ENCODE results near the gene HS3ST6. TPM values are rescaled to one million over a fixed set of nuclear protein-coding genes. Genes with fewer than 3 reads are reported as not detected.
"Not testable (repeated sequence)": the region's sequence is repeated elsewhere in the genome, so short reads cannot be mapped to it uniquely, and the experiment has no call there.

Gene HS3ST6
- polyA plus RNA-seq, 1 donor: 0.21 TPM

- DNase-seq: no peak
These were observed 41.1 kb downstream of the HS3ST6 start for GRCh38 chr16:1877089-1877488.

- DNase-seq: no peak
These were observed 41.7 kb downstream of the HS3ST6 start for GRCh38 chr16:1876468-1876867.

GRCh38 chr16:1876066-1876465, 42.1 kb downstream of the HS3ST6 start:
- not testable (repeated sequence) for DNase-seq

GRCh38 chr16:1874854-1875253, 43.4 kb downstream of the HS3ST6 start:
- no peak for DNase-seq

GRCh38 chr16:1871974-1872635, 46.1 kb downstream of the HS3ST6 start, which contains the start of gene MEIOB:
MEIOB (minus strand) TSS chr16:1872164; CDS start chr16:1868175, 3,989 bp downstream.
- DNase-seq: no peak

- no peak for DNase-seq
These were observed 47.7 kb downstream of the HS3ST6 start for GRCh38 chr16:1870365-1871082.

- no peak for DNase-seq
These were observed 52.1 kb downstream of the HS3ST6 start for GRCh38 chr16:1865902-1866690.

- no peak for DNase-seq
These were observed 54.3 kb downstream of the HS3ST6 start for GRCh38 chr16:1863681-1864460.

GRCh38 chr16:1862394-1862793, 55.8 kb downstream of the HS3ST6 start:
- no peak for DNase-seq

- DNase-seq: no peak
These were observed 56.5 kb downstream of the HS3ST6 start for GRCh38 chr16:1861730-1862129.

Other genes starting within 250 kb of the HS3ST6 start
- gene JPT2, start 240.1 kb downstream of the HS3ST6 start, polyA plus RNA-seq (ENCODE audit: insufficient read length): 41.4 TPM
- gene MAPK8IP3, start 212.2 kb downstream of the HS3ST6 start, polyA plus RNA-seq (ENCODE audit: insufficient read length): 55.3 TPM
- gene NME3, start 146.9 kb downstream of the HS3ST6 start, polyA plus RNA-seq (ENCODE audit: insufficient read length): 22.8 TPM
- 7.2 TPM for gene EME2, start 145.6 kb downstream of the HS3ST6 start, polyA plus RNA-seq (ENCODE audit: insufficient read length)
- 45.8 TPM for gene MRPS34, start 145.3 kb downstream of the HS3ST6 start, polyA plus RNA-seq (ENCODE audit: insufficient read length)
- 30.5 TPM for gene SPSB3, start 135.8 kb downstream of the HS3ST6 start, polyA plus RNA-seq (ENCODE audit: insufficient read length)
- gene NUBP2, start 135.5 kb downstream of the HS3ST6 start, polyA plus RNA-seq (ENCODE audit: insufficient read length): 48.7 TPM
- 0.52 TPM for gene IGFALS, start 124.7 kb downstream of the HS3ST6 start, polyA plus RNA-seq (ENCODE audit: insufficient read length)
- 44.7 TPM for gene HAGH, start 91.6 kb downstream of the HS3ST6 start, polyA plus RNA-seq (ENCODE audit: insufficient read length)
- 21.2 TPM for gene FAHD1, start 91.2 kb downstream of the HS3ST6 start, polyA plus RNA-seq (ENCODE audit: insufficient read length)
- 0.26 TPM for gene MEIOB, start 46.3 kb downstream of the HS3ST6 start, polyA plus RNA-seq (ENCODE audit: insufficient read length)
- gene MSRB1, start 24.8 kb upstream of the HS3ST6 start, polyA plus RNA-seq (ENCODE audit: insufficient read length): 39.0 TPM
- gene RPL3L, start 36.3 kb upstream of the HS3ST6 start, polyA plus RNA-seq (ENCODE audit: insufficient read length): 72.5 TPM
- 145 TPM for gene NDUFB10, start 41.1 kb upstream of the HS3ST6 start, polyA plus RNA-seq (ENCODE audit: insufficient read length)
- gene RPS2, start 46.4 kb upstream of the HS3ST6 start, polyA plus RNA-seq (ENCODE audit: insufficient read length): 3,719 TPM
- gene RNF151, start 48.4 kb upstream of the HS3ST6 start, polyA plus RNA-seq (ENCODE audit: insufficient read length): not detected
- gene TBL3, start 53.6 kb upstream of the HS3ST6 start, polyA plus RNA-seq (ENCODE audit: insufficient read length): 34.3 TPM
- 1.3 TPM for gene NOXO1, start 63.1 kb upstream of the HS3ST6 start, polyA plus RNA-seq (ENCODE audit: insufficient read length)
- 20.2 TPM for gene GFER, start 65.8 kb upstream of the HS3ST6 start, polyA plus RNA-seq (ENCODE audit: insufficient read length)
- 2.1 TPM for gene SYNGR3, start 71.6 kb upstream of the HS3ST6 start, polyA plus RNA-seq (ENCODE audit: insufficient read length)
- gene ZNF598, start 91.4 kb upstream of the HS3ST6 start, polyA plus RNA-seq (ENCODE audit: insufficient read length): 32.1 TPM
- 0.72 TPM for gene NPW, start 101.4 kb upstream of the HS3ST6 start, polyA plus RNA-seq (ENCODE audit: insufficient read length)
- 47.8 TPM for gene NHERF2, start 108.5 kb upstream of the HS3ST6 start, polyA plus RNA-seq (ENCODE audit: insufficient read length)
- gene NTHL1, start 129.4 kb upstream of the HS3ST6 start, polyA plus RNA-seq (ENCODE audit: insufficient read length): 13.5 TPM
- gene TSC2, start 129.6 kb upstream of the HS3ST6 start, polyA plus RNA-seq (ENCODE audit: insufficient read length): 92.4 TPM
- 181 TPM for gene PKD1, start 217.5 kb upstream of the HS3ST6 start, polyA plus RNA-seq (ENCODE audit: insufficient read length)
- gene RAB26, start 230.2 kb upstream of the HS3ST6 start, polyA plus RNA-seq (ENCODE audit: insufficient read length): 0.92 TPM
- gene TRAF7, start 237.4 kb upstream of the HS3ST6 start, polyA plus RNA-seq (ENCODE audit: insufficient read length): 46.7 TPM